ENCODE measurements around the gene CSMD2. TPM values are rescaled to one million over a fixed set of nuclear protein-coding genes. Genes with fewer than 3 reads are reported as not detected.

Gene CSMD2
- total RNA-seq, 3 donors from 2014 or later = 0.12 to 0.41 (median 0.28) TPM

- intact Hi-C loops (cut with DNase I, micrococcal nuclease) = no loop called here
- TF ChIP-seq, protein P1, sequence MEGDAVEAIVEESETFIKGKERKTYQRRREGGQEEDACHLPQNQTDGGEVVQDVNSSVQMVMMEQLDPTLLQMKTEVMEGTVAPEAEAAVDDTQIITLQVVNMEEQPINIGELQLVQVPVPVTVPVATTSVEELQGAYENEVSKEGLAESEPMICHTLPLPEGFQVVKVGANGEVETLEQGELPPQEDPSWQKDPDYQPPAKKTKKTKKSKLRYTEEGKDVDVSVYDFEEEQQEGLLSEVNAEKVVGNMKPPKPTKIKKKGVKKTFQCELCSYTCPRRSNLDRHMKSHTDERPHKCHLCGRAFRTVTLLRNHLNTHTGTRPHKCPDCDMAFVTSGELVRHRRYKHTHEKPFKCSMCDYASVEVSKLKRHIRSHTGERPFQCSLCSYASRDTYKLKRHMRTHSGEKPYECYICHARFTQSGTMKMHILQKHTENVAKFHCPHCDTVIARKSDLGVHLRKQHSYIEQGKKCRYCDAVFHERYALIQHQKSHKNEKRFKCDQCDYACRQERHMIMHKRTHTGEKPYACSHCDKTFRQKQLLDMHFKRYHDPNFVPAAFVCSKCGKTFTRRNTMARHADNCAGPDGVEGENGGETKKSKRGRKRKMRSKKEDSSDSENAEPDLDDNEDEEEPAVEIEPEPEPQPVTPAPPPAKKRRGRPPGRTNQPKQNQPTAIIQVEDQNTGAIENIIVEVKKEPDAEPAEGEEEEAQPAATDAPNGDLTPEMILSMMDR (IDR thresholded peaks at IDR 0.05) = no peak
- Histone ChIP-seq H3K4me1 (ENCODE audit: low read depth) (no peaks in the 10 kb centered on the region), H3K9me3 (no peaks in the 10 kb centered on the region), H3K36me3 (ENCODE audit: low read depth) (no peaks in the 10 kb centered on the region), H3K4me3 (no peak overlapping the region)
- DNase-seq (no peak), ATAC-seq (no peak)
Measured at GRCh38 chr1:33918368-33918767, 246.7 kb downstream of the CSMD2 start.

- ATAC-seq (no peak), DNase-seq (no peak)
- H3K9me3 ChIP-seq = no peaks in the 10 kb centered on the region
- H3K36me3 ChIP-seq (ENCODE audit: low read depth) = no peaks in the 10 kb centered on the region
- no peaks in the 10 kb centered on the region for H3K4me1 ChIP-seq (ENCODE audit: low read depth)
- H3K4me3 ChIP-seq = no peak overlapping the region
- intact Hi-C loops (cut with DNase I, micrococcal nuclease) = no loop called here
- TF ChIP-seq, protein P1 (IDR thresholded peaks at IDR 0.05) = no peak
Measured at GRCh38 chr1:33916786-33917185, 248.2 kb downstream of the CSMD2 start.

DNA sequence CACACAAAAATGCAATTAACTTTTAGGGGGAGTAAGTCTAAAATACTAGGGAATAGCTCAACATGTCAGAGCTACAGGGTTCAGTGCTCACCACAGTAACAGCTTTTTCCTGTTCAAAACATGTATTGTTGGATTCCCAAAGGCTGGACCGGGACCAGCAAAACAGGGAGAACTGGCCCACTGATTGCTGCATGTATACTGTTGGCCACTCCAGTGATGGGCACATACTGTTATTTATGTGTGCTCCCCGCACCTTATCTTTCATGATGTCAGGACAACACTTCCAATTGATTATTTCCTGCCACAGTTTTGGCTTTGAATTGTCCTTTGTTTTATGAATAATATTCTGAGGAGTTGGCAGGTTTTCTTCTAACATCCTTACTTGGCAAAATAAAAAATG, 250.5 kb downstream of the CSMD2 start:
- H3K4me3 ChIP-seq = no peak overlapping the region
- H3K4me1 ChIP-seq (ENCODE audit: low read depth) = no peaks in the 10 kb centered on the region
- intact Hi-C loops (cut with DNase I, micrococcal nuclease) = no loop called here
- DNase-seq (no peak), ATAC-seq (no peak)
- TF ChIP-seq, protein P1 (IDR thresholded peaks at IDR 0.05) = no peak
- H3K36me3 ChIP-seq (ENCODE audit: low read depth) = no peaks in the 10 kb centered on the region
- no peaks in the 10 kb centered on the region for H3K9me3 ChIP-seq

DNA sequence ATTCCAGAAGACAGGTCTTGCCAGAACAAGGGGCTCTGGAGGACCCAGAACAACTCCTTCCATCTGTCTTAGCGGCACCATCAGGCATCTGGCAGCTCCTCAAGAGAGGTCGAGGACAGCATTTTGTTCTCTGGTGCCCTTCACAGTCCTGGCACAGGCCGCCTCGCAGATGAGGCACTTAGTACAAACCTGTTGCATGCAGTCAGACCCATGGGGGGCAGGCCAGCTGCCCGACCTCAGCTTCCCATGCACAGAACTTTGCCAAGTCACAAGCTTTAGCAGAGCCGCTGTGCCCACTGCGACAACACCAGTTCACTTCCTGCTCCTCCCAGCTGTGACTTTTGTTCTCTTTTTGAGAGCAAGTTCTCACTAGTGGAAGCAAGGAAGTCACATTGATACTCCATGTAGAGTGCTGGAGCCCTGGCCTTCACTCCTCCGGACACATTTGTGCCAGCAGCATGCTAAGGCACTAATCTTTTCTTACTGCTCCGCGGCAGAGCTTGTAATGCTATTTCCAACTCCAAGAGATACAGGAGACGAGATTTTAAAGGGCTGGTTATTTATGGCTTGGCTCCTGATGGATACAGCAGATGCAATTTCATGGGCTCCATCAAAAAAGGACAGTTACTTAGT, 256.6 kb downstream of the CSMD2 start:
- intact Hi-C loops (cut with DNase I, micrococcal nuclease) = no loop called here
- no peaks in the 10 kb centered on the region for H3K4me1 ChIP-seq (ENCODE audit: low read depth)
- no peaks in the 10 kb centered on the region for H3K36me3 ChIP-seq (ENCODE audit: low read depth)
- TF ChIP-seq, protein P1 (IDR thresholded peaks at IDR 0.05) = no peak
- no peaks in the 10 kb centered on the region for H3K9me3 ChIP-seq
- no peak overlapping the region for H3K4me3 ChIP-seq
- DNase-seq = no peak
- ATAC-seq = no peak

DNA sequence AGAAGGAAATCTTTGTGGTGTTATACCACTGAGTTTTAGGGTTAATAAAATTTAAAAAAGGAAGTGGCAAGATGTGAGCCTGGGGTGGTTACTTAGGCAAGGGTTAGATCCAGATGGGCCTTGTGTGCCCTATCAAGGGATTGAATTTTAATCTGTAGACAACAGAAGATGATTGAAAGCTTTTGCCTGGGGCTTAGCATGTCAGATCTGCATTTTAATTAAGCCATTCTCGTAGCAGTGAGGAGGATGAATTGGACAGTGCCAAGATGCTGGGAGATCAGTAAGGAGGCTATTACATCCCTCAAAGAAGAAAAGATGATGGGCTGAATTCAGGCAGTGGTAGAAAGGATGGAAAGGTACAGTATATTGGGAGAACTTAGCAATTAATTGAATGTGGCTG, 258.9 kb downstream of the CSMD2 start:
- ATAC-seq (no peak), DNase-seq (no peak)
- Histone ChIP-seq H3K9me3 (no peaks in the 10 kb centered on the region), H3K4me3 (no peak overlapping the region), H3K36me3 (ENCODE audit: low read depth) (no peaks in the 10 kb centered on the region), H3K4me1 (ENCODE audit: low read depth) (no peaks in the 10 kb centered on the region)
- TF ChIP-seq, protein P1 (IDR thresholded peaks at IDR 0.05) = no peak
- intact Hi-C loops (cut with DNase I, micrococcal nuclease) = no loop called here

- no peaks in the 10 kb centered on the region for H3K4me1 ChIP-seq (ENCODE audit: low read depth)
- H3K9me3 ChIP-seq = no peaks in the 10 kb centered on the region
- intact Hi-C loops (cut with DNase I, micrococcal nuclease) = no loop called here
- H3K4me3 ChIP-seq = no peak overlapping the region
- ATAC-seq (no peak), DNase-seq (no peak)
- TF ChIP-seq, protein P1 (IDR thresholded peaks at IDR 0.05) = no peak
- H3K36me3 ChIP-seq (ENCODE audit: low read depth) = no peaks in the 10 kb centered on the region
Measured at GRCh38 chr1:33905241-33905640, 259.8 kb downstream of the CSMD2 start.

All from mucosa of descending colon (tissue), 3 donors.